NCI-H2196 (cell line): Measurements from ENCODE around the gene GNB1.

Experiments
- DNase-seq: peaks from one replicate; lab custom pipeline; 2025; ENCODE audit not compliant: unreplicated experiment; lab: John Stamatoyannopoulos, UW

GNB1 gene

DNA sequence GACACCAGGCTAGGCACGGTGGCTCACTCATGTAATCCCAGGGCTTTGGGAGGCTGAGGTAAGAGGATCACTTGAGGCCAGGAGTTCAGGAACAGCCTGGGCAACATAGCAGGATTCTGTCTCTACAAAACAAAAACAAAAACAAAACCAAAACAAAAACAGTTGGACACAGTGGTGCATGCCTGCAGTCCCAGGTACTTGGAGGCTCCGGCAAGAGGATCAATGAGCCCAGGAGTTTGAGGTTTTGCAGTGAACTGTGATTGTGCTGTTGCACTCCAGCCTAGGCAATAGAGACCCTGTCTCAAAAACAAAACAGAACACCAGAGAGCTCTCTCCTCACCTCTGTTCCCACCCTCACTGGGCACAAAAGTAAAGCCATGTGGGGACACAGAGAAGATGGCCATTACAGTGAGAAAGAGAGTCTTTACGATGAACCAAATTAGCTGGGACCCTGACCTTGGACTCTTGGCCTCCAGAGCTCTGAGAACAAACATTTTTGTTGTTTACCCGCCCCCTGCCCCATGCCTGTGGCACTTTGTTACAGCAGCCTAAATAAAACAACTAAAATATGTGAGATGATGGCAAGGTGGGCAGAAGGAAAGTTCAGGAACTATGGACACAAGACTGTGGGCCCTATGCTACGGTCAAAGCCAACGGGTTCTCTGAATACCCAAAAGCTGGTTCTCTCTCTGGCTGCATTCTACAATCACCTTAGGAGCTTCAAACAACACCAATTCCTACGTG lies 122.5 kb downstream of the GNB1 start:
- DNase-seq, result no peak

DNA sequence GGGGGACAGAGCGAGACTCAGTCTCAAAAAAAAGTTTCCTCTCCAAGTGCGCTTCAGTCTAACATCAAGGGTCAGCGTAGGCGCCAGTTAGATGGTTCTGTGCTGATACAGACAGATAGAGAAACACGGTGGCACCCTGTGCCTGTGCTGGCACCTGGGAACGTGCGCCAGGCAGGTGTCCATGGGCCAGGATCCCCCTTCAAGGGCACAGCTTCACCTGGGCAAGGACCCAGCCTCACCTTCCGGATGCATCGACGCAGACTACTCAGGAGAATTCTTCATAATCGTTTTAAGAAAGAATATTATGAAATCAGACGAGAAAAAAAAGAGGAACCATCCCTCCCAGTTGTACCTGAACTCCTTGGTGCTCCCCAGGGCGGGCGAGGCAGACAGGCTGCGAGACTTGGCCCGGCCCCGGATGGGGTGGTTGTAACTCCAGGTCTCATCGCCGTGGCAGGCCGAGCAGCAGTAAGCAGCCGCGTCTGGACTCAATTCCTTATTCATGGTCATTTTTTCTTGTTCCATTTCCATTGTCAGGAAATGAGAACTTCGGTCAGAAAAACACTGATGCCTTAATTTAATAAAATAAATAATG lies 125.9 kb downstream of the GNB1 start:
- DNase-seq, result no peak

DNA sequence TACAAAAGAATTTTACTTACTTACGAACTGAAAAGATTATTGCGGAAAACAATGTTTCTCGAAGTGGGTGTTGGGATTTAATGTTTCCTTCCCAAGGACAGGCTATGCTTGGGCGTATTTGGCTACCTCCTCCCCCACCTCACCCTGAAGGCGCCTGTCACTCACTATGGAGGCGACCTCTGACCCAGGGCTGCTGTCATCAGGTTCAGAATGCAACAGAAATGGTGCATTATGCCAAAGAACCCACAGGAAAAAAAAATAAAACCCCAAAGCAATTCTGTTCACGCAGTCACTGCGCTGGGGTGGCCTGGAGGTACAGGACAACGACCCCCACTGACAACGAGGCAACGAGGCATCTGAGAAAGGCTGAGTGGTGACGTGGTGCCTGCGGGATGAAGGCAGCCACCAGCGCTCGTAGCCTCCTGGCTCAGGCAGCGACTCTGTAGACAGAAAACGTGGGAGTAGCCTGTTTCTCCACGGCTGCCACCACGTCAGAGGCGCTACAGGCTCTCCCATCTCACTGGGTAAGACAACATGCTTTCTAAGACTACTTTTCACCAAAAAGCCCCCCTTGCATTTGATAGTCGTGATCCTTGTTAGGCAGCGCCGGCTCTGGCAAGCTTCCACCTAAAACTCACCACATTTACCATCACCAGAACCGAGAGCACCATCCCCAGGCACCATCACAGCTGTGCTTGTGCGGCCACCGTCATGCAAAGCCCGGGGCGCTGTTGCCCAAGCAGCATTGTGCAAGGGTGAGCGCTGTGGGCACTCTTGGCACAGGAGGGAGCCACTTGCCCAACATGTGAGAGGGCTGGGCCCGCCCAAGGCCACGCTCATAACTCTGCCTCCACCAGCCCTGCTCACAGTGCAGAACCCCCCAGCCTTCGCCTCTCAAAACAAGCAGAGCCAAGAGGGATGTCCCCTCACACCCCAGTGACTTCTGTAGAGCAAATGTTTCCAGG lies 126.9 kb downstream of the GNB1 start:
- no peak for DNase-seq

DNA sequence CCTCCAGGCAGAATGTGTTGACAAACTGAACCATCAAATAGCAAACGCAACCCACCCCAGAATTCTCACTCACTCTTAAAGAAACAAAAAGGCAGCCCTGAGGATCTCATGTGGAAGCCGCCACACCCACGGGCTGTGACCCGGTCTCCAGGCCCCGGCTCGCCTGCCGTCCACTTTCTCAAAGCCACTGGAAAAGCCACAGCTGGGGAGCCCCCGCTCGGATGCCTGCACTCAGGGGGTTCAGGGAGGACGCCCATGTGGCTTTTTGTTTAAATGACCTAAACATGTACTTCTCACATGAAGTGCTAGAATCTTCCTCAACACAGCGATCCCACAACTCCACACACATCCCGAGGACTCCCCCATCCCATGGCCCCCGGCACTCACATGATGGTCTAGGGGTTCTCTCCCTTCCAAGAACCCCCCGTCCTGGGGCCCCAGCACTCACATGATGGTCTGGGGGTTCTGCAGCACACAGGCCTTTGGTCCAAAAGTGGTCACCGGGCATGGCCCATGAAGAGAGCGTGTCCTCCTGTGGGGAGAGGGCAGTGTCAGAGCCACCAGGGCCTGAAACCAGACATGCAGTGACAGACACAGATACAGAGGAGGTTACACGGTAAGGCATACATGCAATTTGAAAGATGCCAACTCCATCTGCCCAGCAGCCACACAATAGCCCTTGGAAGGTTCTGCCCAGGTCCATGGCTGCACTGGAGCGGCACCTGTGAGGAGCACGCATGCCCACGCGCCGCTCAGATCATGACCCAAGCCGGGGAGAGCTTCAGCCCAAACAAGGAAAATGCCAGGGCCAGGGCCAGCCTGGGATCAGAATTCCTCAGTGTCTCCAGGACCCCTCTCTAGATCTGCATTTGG lies 129.1 kb downstream of the GNB1 start:
- no peak for DNase-seq

DNA sequence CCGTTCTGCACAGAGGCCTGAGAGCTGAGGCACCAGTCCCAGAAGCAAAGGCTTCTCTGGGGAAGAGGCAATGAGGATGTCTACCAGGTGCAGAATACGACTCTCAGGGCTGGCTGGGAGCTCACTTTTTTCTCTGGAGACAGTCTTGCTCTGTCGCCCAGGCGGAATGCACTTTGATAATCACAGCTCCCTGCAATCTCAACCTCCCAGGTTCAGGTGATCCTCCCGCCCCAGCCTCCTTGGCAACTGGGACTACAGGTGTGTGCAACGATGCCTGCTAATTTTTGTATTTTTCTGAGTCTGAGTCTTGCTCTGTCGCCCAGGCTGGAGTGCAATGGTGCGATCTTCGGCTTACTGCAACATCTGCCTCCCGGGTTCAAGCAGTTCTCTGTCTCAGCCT lies 130.2 kb downstream of the GNB1 start:
- DNase-seq, result no peak

DNA sequence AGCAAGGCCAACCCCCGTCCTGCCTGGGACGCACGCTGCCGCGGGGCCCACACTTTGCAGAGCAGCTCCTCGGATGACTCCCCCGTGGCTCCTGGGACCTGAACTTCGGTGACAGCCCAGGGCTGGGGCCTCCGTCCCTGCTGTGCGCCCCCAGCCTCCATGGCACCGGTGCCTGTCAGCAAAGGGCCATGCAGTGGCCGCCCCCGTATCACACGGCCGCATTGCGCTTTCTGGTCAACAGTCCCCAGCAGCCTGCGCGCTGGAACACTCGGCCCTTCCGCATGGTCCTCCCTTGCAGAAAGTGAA lies 130.6 kb downstream of the GNB1 start:
- no peak for DNase-seq

DNA sequence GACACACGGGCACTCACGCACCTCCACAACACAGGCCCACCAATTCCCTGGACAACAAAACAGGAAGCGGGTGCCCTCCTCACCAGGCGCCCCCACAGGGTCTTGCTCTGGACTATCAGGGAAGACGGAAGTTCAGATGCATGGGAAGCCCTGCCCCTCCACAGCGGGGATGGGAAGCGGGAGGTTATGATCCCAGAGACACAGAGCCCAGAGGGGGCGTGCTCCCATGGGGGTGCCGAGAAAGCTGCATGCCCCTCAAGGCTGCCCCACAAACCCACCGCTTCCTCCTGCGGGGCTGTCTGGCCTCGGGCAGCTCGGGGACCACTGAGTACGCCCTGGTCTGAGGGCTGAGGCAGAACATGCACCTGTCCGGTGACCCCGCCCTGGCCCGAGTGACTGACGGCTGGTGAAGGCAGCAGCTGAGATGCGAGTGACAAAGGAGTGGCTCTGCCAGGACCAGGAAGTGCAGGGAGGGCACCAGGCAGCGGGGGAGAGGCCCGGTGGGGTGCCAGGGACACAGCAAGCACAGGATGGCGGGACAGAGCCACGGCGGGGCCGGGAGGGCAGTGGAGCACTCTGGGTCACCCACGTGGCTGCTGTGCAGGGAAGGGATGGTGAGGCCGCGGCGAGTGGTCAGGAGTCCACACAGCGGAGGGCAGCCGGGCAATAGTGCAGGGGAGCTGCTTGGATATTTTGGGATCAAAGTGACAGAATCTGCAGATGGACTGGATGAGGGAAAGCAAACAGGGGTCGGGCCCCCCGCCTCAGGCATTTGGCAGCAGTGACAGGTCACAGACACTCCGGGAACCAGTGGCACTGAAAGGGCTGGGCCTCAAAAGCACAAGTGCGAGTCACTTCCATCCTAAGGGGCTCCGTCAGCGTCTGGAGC lies 131.2 kb downstream of the GNB1 start:
- peak; percentile 50 for DNase-seq

DNA sequence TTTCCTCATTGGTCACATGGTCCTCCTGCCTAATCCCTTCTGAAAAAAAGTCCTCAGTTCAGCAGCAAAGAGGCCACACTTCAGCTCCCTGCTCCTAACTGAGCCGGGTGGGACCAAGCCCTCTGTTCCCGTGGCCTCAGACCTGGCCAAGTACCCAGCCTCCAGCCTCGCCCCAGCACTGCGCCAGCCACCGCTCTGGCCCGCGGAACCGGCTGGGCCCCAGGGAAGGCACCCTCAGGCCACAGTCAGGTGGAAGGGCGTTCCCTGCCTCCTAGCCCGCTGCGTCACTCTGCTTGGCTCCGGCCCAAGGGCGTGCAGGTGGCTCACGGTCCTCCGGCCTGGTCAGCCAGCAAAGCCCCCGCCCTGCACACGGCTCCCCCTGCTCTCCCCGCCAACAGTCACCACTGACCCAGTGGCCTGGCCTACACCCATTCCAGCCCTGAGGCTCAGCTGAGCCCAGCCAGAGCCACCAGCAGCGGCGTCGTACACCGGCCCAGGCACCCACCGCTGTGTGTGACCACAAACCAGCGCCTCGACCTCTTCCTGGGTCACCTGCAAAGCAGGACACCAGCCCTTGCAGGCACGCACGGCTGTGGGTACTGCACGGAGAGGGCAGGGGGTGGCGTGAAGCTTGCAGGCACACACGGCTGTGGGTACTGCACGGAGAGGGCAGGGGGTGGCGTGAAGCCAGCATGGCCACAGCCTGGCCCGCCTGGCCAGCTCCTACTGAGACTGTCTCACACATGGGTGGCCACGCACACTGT lies 132.0 kb downstream of the GNB1 start:
- peak; percentile 94 for DNase-seq

DNA sequence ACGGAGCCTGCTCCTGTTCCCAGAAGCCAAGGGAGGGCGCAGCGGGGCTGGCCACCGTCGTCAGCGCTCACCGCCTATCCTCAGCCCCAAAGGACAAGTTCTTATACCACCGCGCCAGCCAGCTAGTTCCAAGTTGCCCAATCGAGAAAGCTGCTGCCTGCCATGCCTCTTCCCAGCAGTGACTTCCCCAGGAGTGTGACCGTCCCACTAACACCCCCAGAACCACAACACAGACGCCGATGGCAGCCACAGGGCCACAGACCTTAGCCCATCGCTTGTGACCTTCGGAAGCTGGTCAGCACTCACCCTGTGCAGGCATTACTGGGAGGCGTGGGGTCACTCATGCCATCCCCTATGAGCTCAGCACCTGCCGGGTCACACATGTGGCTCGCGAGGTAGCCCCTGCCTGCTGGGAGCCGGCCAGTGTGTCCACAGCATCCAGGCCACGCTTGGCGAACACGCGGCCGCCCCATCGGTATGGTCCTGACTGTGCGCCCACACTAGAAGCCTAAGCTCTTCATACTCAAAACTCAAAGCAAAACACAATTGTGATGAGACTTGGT lies 132.7 kb downstream of the GNB1 start:
- DNase-seq, result no peak

DNA sequence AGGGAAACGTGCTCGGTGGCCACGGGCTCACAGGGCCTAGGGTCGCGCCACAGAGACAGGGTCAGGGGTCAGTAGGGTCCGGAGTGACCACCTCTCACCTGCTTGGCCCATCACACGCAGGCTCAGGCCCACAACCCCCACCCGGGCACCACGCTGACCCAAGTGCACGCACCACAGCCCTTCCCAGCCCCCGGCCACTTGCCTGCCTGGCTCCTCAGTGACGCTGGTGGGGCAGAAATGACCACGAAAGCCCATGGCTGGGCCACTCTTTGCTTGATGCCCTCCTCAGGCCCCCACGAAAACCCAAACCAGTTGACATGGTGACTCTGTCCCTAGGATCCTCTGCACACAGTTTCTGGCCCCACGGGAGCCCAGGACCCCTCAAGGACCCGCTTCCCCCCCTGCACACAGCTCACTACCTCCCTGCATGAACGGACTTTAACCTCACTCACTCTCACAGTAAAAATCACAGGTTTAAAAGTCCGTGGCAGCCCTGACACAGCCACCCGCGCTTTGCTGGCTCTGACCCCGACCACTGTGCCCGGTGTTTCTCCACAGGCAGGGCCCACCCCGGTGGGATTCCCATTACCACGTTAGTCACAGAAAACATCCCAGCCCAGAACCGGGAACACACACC lies 133.3 kb downstream of the GNB1 start:
- DNase-seq, result no peak

DNA sequence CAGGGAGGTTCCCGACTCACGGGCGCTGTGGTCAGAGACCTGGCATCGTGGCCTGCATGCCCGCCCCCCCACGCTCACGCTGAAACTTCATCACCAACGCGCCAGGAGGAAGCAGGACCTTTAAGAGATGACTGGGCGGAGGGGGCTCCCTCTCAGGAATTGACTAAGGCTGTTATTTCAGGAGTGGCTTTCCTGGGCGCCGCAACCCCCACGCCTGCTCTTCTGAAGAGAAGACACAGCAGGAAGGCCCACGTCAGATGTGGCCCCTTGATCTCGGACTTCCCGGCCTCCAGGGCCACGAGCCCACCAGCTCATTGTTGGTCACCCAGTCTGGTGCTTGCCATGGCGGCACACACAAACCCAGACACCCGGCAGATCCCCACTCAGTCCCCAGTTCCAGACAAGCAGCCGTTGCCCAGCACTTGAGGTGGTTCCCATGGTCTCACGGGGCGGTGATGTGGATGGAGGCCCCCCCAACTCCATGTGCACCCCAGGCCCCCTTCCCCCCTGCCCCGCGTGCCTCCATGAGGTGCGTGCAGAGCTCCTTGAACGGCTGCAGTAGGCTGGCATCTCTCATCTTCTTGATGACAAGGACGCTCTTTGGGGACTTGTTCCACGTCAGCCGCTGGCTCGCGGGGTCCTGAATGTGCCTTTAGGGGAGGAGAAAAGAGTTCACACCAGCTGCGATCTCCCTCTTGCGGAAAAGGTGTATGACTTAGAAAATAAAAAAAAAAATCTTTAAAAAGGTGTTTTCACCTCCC lies 134.0 kb downstream of the GNB1 start:
- no peak for DNase-seq

DNA sequence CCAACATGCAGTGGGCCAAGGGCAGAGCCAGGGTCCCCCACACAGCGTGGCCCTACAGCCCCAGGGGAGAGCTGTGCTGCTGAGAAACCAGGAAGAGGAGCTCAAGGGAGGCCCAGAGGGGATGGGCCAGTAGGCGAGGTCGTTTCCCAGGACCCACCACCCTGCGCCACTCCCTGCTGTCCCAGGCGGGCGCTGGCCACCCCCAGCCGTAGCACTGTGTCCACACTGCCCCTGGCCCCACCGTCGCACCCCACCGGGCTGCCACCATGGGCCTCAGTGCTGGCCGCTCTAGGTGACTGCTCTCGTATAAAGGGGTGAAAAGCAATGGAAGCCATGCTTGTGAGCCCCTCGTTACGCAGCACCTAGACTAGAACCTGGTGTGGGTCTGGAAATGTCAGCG lies 135.0 kb downstream of the GNB1 start:
- no peak for DNase-seq

DNA sequence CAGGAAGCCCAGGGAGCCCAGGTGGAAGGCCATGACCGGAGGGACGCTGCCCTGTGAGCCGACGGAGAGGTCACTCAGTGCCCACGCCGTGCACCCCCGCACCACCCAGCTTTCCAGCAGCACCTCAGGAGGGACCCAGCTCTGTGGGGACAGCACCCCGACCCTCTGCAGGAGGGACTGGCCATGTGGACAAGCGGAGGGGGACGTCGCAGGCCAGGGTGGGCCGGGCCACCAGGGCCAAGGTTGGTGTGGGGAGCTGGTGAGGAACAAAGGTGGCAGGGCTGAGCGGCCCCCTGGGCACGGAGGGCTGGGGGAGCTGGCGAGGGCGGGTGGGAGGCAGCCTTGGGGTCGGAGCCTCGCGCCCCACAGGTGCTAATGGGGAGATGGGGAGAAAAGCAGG lies 135.5 kb downstream of the GNB1 start:
- no peak for DNase-seq

DNA sequence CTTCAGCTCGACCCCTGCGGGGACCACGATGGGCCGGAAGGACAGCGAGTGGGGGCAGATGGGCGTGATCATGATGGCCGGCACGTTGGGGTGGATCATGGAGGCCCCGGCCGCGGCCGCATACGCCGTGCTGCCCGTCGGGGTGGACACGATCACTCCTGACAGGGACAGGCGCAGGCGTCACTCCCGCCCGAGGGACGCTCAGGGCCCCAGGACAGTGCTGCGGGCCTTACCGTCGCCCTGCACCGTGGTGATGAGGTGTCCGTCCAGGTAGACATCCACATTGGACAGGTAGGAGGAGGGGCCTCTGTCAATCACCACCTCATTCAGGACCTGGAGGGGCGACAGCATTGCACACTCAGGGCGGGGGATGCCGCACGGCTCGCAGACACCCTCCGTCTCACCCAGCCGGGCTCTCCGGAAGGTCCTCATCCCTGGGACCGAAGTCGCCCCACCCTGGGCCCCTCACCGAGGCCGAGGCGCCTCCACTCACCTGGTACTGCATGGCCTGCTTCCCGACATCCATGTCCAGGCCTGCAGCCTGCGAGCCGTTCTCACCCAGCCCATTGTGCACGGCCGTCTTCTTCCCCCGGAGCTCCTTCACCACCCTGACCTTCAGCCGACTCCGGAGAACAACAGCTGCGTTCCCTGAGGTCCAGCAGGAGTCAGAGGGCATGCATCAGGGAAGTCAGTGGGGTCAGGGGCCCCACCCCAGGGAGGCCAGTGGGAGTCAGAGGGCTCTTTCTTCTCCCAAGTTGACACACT lies 136.7 kb downstream of the GNB1 start:
- DNase-seq, result no peak

DNA sequence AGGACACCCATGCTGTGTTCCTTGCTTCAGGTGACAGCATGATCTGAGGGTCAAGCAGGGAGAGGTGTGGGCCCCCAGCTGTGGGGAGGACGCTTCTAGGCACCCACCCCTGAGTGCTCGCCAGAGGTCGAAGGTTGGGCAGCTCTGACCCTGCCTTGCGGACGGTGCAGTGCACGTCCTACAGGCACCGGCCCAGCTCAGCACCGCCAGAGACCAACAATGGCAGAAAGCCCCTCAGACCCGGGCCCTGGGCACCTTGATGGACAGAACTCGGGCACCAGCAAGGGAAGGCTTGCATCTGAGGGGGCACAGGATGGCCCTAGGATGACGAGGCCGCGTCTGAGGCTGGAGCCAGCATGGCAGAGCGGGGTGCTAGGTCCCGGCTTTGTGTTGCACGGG lies 137.3 kb downstream of the GNB1 start:
- no peak for DNase-seq

DNA sequence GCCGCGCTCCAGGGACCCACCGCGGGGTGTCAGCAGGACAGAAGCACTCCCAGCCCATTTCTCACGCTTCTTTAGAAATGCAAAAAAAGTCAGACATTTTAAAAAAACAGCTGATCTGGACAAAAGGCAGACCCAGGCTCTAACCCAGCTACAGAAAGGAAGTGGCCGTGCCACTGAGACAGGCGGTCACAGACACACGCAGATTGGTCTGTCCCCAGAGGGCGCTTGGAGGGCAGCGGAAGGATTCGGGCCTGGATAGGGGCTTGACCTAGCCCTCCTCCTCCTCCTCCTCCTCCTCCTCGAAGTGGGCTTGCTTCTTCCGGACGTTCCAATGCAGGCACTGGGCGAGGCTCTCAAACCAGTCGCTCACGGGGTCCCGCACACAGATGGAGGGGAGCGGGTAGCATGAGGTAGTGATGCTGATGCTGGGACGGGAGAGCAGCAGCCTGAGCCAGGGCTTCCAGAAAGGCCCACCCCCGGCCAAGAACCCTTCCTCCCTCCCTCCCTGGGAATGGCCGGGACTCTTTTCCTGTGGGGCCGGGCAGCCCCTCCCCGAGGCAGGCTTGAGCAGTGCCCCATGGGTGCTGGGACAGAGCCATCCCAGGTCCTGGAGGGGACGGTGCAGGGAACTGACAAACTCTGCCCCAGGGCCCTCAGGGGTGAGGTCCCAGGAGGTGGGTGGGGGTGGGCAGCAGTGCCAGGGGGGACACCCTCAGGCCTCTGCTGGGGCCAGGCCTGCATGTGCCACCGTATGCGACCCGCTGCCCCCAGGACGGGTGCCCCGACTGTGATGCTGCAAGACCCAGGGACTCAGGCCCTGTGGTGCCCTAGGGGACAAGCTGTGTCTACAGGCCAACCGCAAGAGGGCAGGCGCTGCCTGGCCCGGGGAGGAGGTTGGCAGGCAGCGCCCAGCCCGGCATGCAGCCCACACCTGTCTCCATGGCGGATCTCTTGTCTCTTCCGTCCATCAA lies 138.0 kb downstream of the GNB1 start:
- no peak for DNase-seq
